ENCODE measurements around the gene MAP3K21.

Gene MAP3K21

DNA sequence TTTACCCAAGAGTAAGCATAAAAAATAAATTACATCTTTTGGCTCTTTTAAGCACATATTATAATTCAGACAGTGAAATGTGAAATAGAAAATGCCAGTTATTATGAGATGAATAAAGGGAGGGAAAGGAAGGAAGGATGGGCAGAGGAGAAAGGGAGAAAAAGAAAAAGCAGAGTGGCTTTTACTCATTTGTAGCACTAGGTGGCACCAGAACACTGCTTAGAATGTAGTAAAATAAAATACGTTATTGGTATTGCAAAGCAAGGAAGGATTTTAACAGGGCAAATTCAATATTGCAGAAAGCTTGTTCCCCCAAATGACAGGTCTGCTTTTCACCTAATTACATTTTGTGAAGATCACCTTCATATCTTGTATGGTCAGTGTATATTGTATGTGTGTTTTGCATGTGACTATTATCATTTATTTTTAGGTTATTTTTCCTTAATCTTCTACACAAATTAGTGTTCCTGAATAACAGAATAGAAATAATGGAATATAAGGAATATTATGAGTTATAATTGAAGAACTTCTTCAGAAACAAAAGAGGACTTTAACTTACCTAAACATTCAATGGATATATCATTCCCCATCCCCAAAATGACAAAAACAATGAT, 22.9 kb upstream of the MAP3K21 start:
- DNase-seq (no peak), ATAC-seq (replicated peaks) (no peak)
- Mint-ChIP-seq H3K9me3 (no peaks in the 10 kb centered on the region), H3K36me3 (no peaks in the 10 kb centered on the region), H3K27me3 (peaks cover 6 to 11% of the 10 kb centered on the region in 2 donors), H3K4me1 (peaks cover 5 to 14% of the 10 kb centered on the region in 2 donors), H3K4me3 (no peak overlapping the region), H3K27ac (no peak overlapping the region)

GRCh38 chr1:233313434-233314155, 13.9 kb upstream of the MAP3K21 start:
- Mint-ChIP-seq H3K4me1 (no peaks in the 10 kb centered on the region), H3K27ac (no peak overlapping the region), H3K4me3 (no peak overlapping the region), H3K27me3 (peaks cover 6 to 13% of the 10 kb centered on the region in 2 donors), H3K36me3 (no peaks in the 10 kb centered on the region), H3K9me3 (no peaks in the 10 kb centered on the region)
- ATAC-seq (replicated peaks) = no peak
- no peak for DNase-seq

GRCh38 chr1:233315718-233316301, 11.7 kb upstream of the MAP3K21 start:
- Mint-ChIP-seq H3K4me1 (no peaks in the 10 kb centered on the region), H3K36me3 (no peaks in the 10 kb centered on the region), H3K4me3 (no peak overlapping the region), H3K27me3 (peaks cover 17 to 23% of the 10 kb centered on the region in 2 donors), H3K27ac (no peak overlapping the region), H3K9me3 (no peaks in the 10 kb centered on the region)
- ATAC-seq (replicated peaks) = no peak
- DNase-seq = no peak

DNA sequence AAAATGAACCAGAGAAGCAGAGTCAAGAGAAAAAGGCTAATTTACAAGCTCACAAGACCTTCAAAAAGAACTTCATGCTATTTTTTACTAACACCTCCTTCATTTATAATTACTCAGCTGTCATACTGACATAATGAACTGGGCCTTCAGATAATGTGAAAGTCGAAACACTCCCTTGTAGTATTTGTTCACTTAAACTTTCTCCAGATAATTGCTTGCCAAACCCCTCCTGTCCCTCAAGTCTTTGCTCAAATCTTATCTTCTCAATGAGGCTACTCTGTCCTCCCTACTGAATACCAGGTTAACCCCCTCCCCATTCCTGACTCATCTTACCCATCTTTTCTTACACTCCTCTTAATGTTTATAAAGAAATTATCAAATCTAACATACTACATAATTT, 11.1 kb upstream of the MAP3K21 start:
- ATAC-seq (replicated peaks) (no peak), DNase-seq (no peak)
- Mint-ChIP-seq H3K9me3 (no peaks in the 10 kb centered on the region), H3K4me3 (no peak overlapping the region), H3K36me3 (no peaks in the 10 kb centered on the region), H3K27ac (no peak overlapping the region), H3K4me1 (no peaks in the 10 kb centered on the region), H3K27me3 (peaks cover 17 to 23% of the 10 kb centered on the region in 2 donors)

GRCh38 chr1:233319272-233319671, 8.3 kb upstream of the MAP3K21 start:
- Mint-ChIP-seq H3K27ac (no peak overlapping the region), H3K9me3 (no peaks in the 10 kb centered on the region), H3K4me3 (no peak overlapping the region), H3K36me3 (no peaks in the 10 kb centered on the region), H3K27me3 (peaks cover 25 to 28% of the 10 kb centered on the region in 2 donors), H3K4me1 (no peaks in the 10 kb centered on the region)
- ATAC-seq (replicated peaks) (no peak), DNase-seq (no peak)

DNA sequence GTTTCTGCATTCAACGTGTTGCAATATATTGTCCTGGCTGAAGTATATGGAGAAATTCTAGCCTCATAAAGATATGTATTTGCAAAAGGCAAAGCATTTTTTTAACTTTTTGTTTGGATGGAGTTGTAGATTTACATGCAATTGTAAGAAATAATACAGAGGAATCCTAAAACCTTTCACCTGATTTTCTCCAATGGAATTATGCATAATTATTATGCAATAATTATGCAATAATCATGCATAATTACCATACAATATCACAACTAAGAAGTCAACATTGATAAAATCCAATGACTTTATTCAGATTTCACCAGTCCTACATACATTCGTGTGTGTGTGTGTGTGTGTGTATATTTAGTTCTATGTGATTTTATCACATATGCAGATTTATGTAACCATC, 7.5 kb upstream of the MAP3K21 start:
- no peaks in the 10 kb centered on the region for H3K36me3 Mint-ChIP-seq
- H3K9me3 Mint-ChIP-seq = no peaks in the 10 kb centered on the region
- no peak overlapping the region for H3K4me3 Mint-ChIP-seq
- ATAC-seq (replicated peaks) (no peak), DNase-seq (no peak)
- H3K27ac Mint-ChIP-seq = no peak overlapping the region
- no peaks in the 10 kb centered on the region for H3K4me1 Mint-ChIP-seq
- H3K27me3 Mint-ChIP-seq = peaks cover 25 to 28% of the 10 kb centered on the region in 2 donors

GRCh38 chr1:233323718-233324117, 3.8 kb upstream of the MAP3K21 start:
- no peak for ATAC-seq (replicated peaks)
- H3K27me3 Mint-ChIP-seq = peaks cover 21 to 25% of the 10 kb centered on the region in 2 donors

DNA sequence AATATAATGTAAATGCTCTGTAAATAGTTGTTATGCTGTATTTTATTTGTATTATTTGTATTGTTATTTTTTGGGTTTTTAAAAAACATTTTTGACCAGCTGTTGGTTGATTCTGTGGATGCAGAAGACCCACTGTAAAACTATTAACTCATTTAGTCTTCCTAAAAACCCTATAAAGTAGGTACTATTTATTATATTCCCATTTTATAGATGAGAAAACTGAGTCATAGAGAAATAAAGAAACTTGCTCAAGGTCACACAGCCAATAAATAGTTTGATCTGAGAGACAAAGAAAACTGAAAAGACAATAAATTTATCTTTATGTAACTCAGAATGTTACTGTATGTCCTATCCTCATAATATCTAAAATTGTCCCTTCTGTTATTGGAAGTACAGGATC, 1.2 kb upstream of the MAP3K21 start:
- H3K27ac Mint-ChIP-seq = no peak overlapping the region
- no peaks in the 10 kb centered on the region for H3K36me3 Mint-ChIP-seq
- no peak for DNase-seq
- H3K4me3 Mint-ChIP-seq = no peak overlapping the region
- peaks cover 18 to 26% of the 10 kb centered on the region in 2 donors for H3K27me3 Mint-ChIP-seq
- no peaks in the 10 kb centered on the region for H3K9me3 Mint-ChIP-seq
- H3K4me1 Mint-ChIP-seq = peaks cover 8 to 22% of the 10 kb centered on the region in 2 donors
- no peak for ATAC-seq (replicated peaks)

More at GRCh38 chr1:233323718-233324117, 3.8 kb upstream of the MAP3K21 start:
- Mint-ChIP-seq H3K27ac (no peak overlapping the region), H3K9me3 (no peaks in the 10 kb centered on the region), H3K36me3 (no peaks in the 10 kb centered on the region), H3K4me1 (peaks cover 6 to 9% of the 10 kb centered on the region in 2 donors), H3K4me3 (no peak overlapping the region)
- no peak for DNase-seq

GRCh38 chr1:233326811-233327650, 493 bp upstream of the MAP3K21 start:
- Mint-ChIP-seq H3K9me3 (no peaks in the 10 kb centered on the region), H3K36me3 (peaks cover 0 to 2% of the 10 kb centered on the region in 2 donors), H3K27me3 (peaks cover 18 to 23% of the 10 kb centered on the region in 2 donors), H3K4me1 (peaks cover 8 to 22% of the 10 kb centered on the region in 2 donors), H3K4me3 (peak overlapping the region; percentile 79 to 80), H3K27ac (peak overlapping the region; percentile 82)
- ATAC-seq (replicated peaks) (peak; percentile 94 to 96), DNase-seq (peak; percentile 90)

GRCh38 chr1:233328142-233328921, 808 bp downstream of the MAP3K21 start:
- peak; percentile 25 for DNase-seq
- Mint-ChIP-seq H3K27me3 (peaks cover 15 to 19% of the 10 kb centered on the region in 2 donors), H3K27ac (no peak overlapping the region), H3K4me3 (peak overlapping the region; percentile 78 to 80), H3K9me3 (no peaks in the 10 kb centered on the region), H3K4me1 (peaks cover 10 to 22% of the 10 kb centered on the region in 2 donors), H3K36me3 (peaks cover 0 to 4% of the 10 kb centered on the region in 2 donors)
- peak; percentile 28 to 29 for ATAC-seq (replicated peaks)

GRCh38 chr1:233331676-233332519, 4.4 kb downstream of the MAP3K21 start:
- no peak for ATAC-seq (replicated peaks)
- Mint-ChIP-seq H3K27ac (no peak overlapping the region), H3K9me3 (no peaks in the 10 kb centered on the region), H3K36me3 (peaks cover 0 to 4% of the 10 kb centered on the region in 2 donors), H3K4me3 (no peak overlapping the region), H3K4me1 (peaks cover 7 to 19% of the 10 kb centered on the region in 2 donors), H3K27me3 (peaks cover 14 to 15% of the 10 kb centered on the region in 2 donors)
- DNase-seq = no peak

GRCh38 chr1:233333086-233333485, 5.6 kb downstream of the MAP3K21 start:
- no peak for ATAC-seq (replicated peaks)
- H3K27me3 Mint-ChIP-seq = peaks cover 16 to 19% of the 10 kb centered on the region in 2 donors
- H3K4me3 Mint-ChIP-seq = no peak overlapping the region
- peaks cover 4 to 14% of the 10 kb centered on the region in 2 donors for H3K4me1 Mint-ChIP-seq
- H3K9me3 Mint-ChIP-seq = no peaks in the 10 kb centered on the region
- H3K36me3 Mint-ChIP-seq = peaks cover 0 to 4% of the 10 kb centered on the region in 2 donors
- no peak overlapping the region for H3K27ac Mint-ChIP-seq
- no peak for DNase-seq

DNA sequence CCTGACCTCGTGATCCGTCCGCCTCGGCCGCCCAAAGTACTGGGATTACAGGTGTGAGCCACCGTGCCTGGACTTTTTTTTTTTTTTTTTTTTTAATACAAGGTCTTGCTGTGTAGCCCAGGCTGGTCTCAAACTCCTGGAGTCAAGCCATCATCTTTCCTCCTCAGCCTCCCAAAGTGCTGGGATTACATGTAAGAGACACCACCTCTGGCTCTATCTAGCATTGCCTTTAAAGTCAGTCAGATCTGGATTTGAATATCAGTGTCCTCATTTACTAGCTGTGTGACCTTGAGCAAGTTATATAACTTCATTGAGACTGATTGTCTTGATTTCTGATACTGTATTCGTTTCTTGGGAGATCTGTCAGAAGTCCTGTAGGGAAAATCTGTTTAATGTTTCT, 6.6 kb downstream of the MAP3K21 start:
- Mint-ChIP-seq H3K9me3 (no peaks in the 10 kb centered on the region), H3K36me3 (peaks cover 0 to 4% of the 10 kb centered on the region in 2 donors), H3K27ac (no peak overlapping the region), H3K27me3 (peaks cover 15% of the 10 kb centered on the region in 2 donors), H3K4me3 (no peak overlapping the region), H3K4me1 (peaks cover 5 to 9% of the 10 kb centered on the region in 2 donors)
- DNase-seq (no peak), ATAC-seq (replicated peaks) (no peak)
